ENCODE measurements around the gene COL19A1. TPM values are rescaled to one million over a fixed set of nuclear protein-coding genes. Genes with fewer than 3 reads are reported as not detected.

The COL19A1 gene
- total and polyA plus RNA-seq, 2 of the 13 experiments (the other 11 are each of a cell fraction or from before 2014, with no cell fraction given), result not detected

DNA sequence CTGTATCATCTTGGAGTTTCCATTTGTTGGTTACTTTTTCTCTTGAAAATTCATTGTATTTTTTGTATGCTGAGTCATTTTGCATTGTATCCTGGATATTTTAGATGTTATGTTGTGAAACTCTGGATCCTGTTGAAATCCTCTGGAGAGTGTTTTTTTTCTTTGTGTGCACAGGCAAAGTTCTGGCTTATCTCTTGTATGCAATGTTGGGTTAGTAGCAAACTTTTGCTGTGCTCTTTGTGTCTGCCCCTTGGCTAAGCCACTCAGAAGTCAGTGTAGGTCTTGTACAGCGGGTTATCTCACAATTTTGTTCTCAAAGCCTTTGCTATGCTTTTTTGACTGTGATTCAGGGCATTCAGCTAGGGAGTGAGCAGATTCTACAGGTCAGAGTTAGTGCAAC lies 40.5 kb upstream of the COL19A1 start (continued):
- no peak for TF ChIP-seq ESRRA (CRISPR knock-in tag; IDR thresholded peaks at IDR 0.05; ENCODE audit: low read depth)
- no peak for TF ChIP-seq ARHGAP35 (CRISPR knock-in tag; IDR thresholded peaks at IDR 0.05; ENCODE audit: borderline replicate concordance)
- no peak for TF ChIP-seq TBP (CRISPR knock-in tag; IDR thresholded peaks at IDR 0.05)
- TF ChIP-seq, protein P1, sequence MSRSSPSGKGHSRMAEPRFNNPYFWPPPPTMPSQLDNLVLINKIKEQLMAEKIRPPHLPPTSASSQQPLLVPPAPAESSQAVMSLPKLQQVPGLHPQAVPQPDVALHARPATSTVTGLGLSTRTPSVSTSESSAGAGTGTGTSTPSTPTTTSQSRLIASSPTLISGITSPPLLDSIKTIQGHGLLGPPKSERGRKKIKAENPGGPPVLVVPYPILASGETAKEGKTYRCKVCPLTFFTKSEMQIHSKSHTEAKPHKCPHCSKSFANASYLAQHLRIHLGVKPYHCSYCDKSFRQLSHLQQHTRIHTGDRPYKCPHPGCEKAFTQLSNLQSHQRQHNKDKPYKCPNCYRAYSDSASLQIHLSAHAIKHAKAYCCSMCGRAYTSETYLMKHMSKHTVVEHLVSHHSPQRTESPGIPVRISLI (CRISPR knock-in tag; IDR thresholded peaks at IDR 0.05; ENCODE audit: borderline replicate concordance), result peak; percentile 55; the same call in 1 of the 2 replicates
- 0 out of 4 replicates have a peak, but pooled peaks of 1 of the 2 experiments have one; percentile 39 for TF ChIP-seq EP300 (IDR thresholded peaks at IDR 0.05; ENCODE audit: low read depth in 2 of 2, low read length in 2 of 2)
- TF ChIP-seq EP300 (CRISPR knock-in tag; IDR thresholded peaks at IDR 0.05; ENCODE audit: borderline replicate concordance), result no peak
- TF ChIP-seq ZC3H4 (CRISPR knock-in tag; IDR thresholded peaks at IDR 0.05; ENCODE audit: borderline replicate concordance), result no peak
- TF ChIP-seq, protein P2, sequence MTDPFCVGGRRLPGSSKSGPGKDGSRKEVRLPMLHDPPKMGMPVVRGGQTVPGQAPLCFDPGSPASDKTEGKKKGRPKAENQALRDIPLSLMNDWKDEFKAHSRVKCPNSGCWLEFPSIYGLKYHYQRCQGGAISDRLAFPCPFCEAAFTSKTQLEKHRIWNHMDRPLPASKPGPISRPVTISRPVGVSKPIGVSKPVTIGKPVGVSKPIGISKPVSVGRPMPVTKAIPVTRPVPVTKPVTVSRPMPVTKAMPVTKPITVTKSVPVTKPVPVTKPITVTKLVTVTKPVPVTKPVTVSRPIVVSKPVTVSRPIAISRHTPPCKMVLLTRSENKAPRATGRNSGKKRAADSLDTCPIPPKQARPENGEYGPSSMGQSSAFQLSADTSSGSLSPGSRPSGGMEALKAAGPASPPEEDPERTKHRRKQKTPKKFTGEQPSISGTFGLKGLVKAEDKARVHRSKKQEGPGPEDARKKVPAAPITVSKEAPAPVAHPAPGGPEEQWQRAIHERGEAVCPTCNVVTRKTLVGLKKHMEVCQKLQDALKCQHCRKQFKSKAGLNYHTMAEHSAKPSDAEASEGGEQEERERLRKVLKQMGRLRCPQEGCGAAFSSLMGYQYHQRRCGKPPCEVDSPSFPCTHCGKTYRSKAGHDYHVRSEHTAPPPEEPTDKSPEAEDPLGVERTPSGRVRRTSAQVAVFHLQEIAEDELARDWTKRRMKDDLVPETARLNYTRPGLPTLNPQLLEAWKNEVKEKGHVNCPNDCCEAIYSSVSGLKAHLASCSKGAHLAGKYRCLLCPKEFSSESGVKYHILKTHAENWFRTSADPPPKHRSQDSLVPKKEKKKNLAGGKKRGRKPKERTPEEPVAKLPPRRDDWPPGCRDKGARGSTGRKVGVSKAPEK (CRISPR knock-in tag; IDR thresholded peaks at IDR 0.05; ENCODE audit: borderline replicate concordance), result no peak
- TF ChIP-seq ZNF552 (CRISPR knock-in tag; IDR thresholded peaks at IDR 0.05; ENCODE audit: borderline replicate concordance), result no peak
